WI38 (cell line): ENCODE results near the gene DNMT3A.
"Not testable (repeated sequence)": the region's sequence is repeated elsewhere in the genome, so short reads cannot be mapped to it uniquely, and the experiment has no call there.

Source experiments
- H3K4me3 ChIP-seq: 2 replicates; pipeline ENCODE4 v1.5.1; 2011; ENCODE audit warnings: low read depth, mild to moderate bottlenecking, control low read depth, low read length
- TF ChIP-seq, protein P1 (sequence below): IDR thresholded peaks from 2 replicates; pipeline ENCODE4 v1.5.1; 2012; ENCODE audit warnings: low read depth, mild to moderate bottlenecking, control low read depth, low read length

The DNMT3A gene

DNA sequence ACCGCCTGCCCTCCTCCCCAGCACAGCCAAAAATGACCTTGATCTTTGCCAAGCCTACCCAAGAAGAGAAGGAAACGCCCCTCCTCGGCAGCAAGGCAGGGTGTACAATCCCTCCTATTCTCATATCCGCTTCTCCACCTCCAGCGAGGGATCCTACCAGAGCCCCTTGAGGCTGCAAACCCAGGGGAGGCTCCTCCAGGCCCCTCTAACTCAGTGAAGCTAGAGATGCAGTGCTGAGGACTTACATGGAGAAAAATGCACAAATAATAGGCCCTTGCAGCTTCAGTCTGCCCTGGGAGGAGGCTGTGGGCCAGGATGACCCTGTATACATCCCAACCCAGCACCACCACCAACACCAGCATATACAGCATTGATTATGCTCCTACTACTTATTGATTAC, 126.5 kb downstream of the DNMT3A start:
- H3K4me3 ChIP-seq, result no peak overlapping the region
- TF ChIP-seq, protein P1, sequence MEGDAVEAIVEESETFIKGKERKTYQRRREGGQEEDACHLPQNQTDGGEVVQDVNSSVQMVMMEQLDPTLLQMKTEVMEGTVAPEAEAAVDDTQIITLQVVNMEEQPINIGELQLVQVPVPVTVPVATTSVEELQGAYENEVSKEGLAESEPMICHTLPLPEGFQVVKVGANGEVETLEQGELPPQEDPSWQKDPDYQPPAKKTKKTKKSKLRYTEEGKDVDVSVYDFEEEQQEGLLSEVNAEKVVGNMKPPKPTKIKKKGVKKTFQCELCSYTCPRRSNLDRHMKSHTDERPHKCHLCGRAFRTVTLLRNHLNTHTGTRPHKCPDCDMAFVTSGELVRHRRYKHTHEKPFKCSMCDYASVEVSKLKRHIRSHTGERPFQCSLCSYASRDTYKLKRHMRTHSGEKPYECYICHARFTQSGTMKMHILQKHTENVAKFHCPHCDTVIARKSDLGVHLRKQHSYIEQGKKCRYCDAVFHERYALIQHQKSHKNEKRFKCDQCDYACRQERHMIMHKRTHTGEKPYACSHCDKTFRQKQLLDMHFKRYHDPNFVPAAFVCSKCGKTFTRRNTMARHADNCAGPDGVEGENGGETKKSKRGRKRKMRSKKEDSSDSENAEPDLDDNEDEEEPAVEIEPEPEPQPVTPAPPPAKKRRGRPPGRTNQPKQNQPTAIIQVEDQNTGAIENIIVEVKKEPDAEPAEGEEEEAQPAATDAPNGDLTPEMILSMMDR, result no peak

GRCh38 chr2:25213229-25213628, 128.5 kb downstream of the DNMT3A start:
- no peak overlapping the region for H3K4me3 ChIP-seq
- TF ChIP-seq, protein P1, result no peak

DNA sequence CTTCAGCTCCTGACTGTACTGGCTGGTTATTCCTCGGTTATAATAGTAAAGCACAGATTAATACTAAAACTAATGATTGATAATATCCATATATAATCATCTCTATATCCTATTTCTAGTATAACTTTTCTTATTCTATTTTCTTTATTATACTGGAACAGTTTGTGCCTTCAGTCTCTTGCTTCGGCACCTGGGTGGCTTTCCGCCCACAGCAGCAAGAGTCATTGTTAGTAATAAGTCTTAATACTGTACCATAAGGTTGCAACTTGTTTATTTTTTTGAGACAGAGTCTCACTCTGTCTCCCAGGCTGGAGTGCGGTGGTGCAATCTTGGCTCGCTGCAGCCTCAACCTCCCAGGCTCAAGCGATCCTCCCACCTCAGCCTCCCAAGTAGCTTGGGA, 130.8 kb downstream of the DNMT3A start:
- not testable (repeated sequence) for H3K4me3 ChIP-seq

DNA sequence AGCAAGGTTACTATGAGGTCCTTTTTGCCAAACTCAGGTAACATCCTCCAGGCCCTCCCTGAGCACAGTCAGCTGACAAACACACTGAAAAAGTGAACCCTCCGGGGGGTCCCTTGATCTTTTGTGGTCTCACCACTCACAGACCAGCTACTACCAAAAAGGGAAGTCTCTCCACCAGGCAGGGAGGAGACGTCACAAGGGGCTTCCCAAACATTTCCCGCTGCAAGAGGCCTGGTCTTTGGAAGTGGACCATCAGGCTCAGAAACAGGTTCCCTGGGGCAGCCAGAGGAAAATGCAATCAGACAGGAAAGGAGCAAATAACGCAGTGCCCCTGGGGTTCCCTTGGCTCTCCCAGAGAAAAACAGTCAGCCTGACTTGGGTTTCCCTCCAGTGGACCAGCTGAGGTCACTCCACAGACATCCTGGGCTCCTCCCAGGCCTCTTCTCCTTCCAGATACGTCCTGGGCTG, 134.6 kb downstream of the DNMT3A start:
- no peak overlapping the region for H3K4me3 ChIP-seq
- TF ChIP-seq, protein P1, result no peak

DNA sequence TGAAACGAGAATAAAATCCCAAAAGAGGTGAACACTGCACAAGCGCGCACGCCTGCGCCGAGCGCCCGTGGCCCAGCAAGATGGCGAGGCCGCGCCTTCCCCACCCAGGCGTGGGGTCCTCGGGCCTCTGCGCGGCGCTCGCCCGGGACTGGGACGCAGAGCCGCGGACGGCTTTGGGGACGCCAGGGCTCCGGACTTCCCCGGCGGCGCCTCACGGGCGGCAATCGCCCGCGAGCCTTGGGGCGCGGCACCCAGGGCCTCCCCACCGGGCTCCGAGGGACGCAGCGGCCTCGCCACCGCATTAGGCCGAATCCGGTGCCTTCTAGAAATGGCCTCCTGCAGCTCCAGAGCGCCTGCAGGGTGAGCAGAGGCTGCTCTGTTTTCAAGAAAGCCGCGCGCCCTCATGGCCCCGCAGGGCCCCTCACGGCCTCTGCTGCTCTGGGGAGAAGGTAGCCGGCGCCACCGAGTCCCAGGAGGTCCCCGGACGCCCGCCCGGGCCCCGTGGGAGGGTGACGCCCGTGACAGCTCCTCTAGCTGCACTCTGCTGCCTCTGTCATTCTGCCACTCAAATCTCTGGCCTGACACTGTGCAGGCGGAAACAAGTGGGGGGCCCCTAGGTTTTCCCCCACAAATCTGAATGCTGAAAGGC, 137.4 kb downstream of the DNMT3A start:
- TF ChIP-seq, protein P1, result no peak

DNA sequence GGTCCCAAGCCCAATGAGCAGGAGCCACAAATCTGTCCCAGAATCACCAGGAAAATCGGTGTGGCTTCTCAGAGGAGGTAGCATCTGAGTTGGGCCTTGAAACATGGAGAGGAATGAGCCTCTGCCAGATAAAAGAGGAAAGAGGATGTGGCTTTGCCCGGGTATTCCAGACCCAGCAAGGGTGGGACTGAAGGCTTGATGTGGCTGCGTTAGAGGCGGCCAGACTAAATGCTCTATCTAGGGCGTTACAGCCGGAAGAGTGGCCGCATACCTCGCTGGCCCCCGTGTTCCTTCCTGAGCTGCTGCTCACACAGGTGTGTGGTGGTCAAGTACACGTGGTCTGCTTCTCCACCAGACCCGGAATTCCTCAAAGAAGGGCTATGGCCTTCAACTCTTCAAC, 139.4 kb downstream of the DNMT3A start:
- TF ChIP-seq, protein P1, result no peak
- no peak overlapping the region for H3K4me3 ChIP-seq

More for the DNA sequence above, 137.4 kb downstream of the DNMT3A start:
- no peak overlapping the region for H3K4me3 ChIP-seq

DNA sequence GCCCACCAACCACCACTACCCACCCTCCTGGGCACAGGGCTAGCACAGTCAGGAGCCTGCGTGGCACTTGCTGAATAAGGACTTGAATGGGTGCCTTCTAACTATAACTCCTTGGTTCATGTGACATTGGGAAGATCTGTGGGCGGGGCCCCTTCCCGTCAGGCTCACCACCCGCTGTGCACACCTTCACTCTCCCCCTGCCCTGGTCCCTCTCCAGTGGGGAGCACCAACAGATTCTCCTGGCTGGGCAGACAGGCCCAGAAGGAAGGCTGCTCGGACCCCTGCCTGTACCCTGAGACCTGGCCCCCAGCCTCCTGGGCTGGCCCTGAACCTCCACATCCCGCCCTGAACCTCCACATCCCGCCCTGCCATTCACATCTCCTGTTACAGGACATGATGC, 139.9 kb downstream of the DNMT3A start:
- TF ChIP-seq, protein P1, result no peak

DNA sequence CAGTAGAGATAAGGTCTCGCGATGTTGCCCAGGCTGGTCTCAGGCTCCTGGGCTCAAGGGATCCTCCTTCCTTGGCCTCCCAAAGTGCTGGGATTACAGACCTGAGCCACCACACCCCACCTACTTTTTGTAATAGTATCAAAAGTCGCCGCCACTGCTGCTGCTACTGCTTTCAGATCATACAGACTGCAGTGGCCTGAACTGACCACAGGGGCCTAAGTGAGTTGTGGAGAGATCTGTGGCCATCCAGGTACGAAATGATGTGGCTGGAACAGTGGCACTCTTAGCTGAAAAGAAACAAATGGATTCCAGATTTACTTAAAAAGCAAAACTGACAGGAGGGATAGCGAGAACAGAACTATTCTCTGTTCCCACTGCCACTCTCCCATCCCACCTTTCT, 140.5 kb downstream of the DNMT3A start:
- no peak overlapping the region for H3K4me3 ChIP-seq
- TF ChIP-seq, protein P1, result no peak; the same call in 1 of the 2 replicates

More for the DNA sequence above, 139.9 kb downstream of the DNMT3A start:
- no peak overlapping the region for H3K4me3 ChIP-seq
